HEK293 (cell line): ENCODE results near the gene MFAP5.

Experiments
- CTCF ChIA-PET: fragments of 350-600 bp; formaldehyde crosslinking; extraction: SDS; loops from one replicate; lab custom pipeline; 2021; ENCODE audit warnings: antibody characterized with exemption; lab: Yijun Ruan, JAX
- POLR2A ChIA-PET: fragments of 300-600 bp; formaldehyde crosslinking; extraction: SDS; loops from one replicate; lab custom pipeline; 2020; ENCODE audit warnings: antibody characterized with exemption, inconsistent platforms; lab: Yijun Ruan, JAX
- H3K27ac ChIP-seq: fragments of 200-500 bp; sonication (Bioruptor generic); 2 replicates; pipeline ENCODE4 v1.5.1; 2014; ENCODE audit warnings: low read depth, low read length, control low read depth, inconsistent platforms; ENCODE audit errors: extremely low read depth
- H3K36me3 ChIP-seq, 2 experiments: fragments of 200-500 bp in 1 of 2; sonication (Bioruptor generic) in 1 of 2; 1 replicate in 1 of 2; 2 replicates in 1 of 2; pipeline ENCODE4 v1.5.1; 2014 to 2017; ENCODE audit warnings: inconsistent platforms in 2 of 2, low read length in 2 of 2; ENCODE audit not compliant: control insufficient read depth in 2 of 2, insufficient read depth in 1 of 2
- H3K4me1 ChIP-seq: fragments of 200-500 bp; sonication (Bioruptor generic); 2 replicates; pipeline ENCODE4 v1.5.1; 2014; ENCODE audit warnings: mild to moderate bottlenecking, low read length, inconsistent platforms; ENCODE audit not compliant: control insufficient read depth, insufficient read depth
- H3K4me3 ChIP-seq: 2 replicates; pipeline ENCODE4 v1.5.1; 2011; ENCODE audit warnings: low read depth, mild to moderate bottlenecking, control low read depth, low read length, moderate library complexity
- H3K9me3 ChIP-seq: fragments of 200-500 bp; sonication (Bioruptor generic); 2 replicates; pipeline ENCODE4 v1.5.1; 2014; ENCODE audit warnings: low read depth, low read length, inconsistent platforms; ENCODE audit not compliant: control insufficient read depth, insufficient read depth
- SALL2 ChIP-seq: fragments of 450-650 bp; formaldehyde crosslinking; IDR thresholded peaks from 2 replicates; pipeline ENCODE4 v1.5.0; 2017; ENCODE audit warnings: missing biosample characterization, mild to moderate bottlenecking, missing genetic modification characterization, borderline replicate concordance
- SCRT1 ChIP-seq: fragments of 450-650 bp; formaldehyde crosslinking; IDR thresholded peaks from 2 replicates; pipeline ENCODE4 v1.5.1; 2016; ENCODE audit warnings: missing biosample characterization, missing genetic modification characterization, borderline replicate concordance
- SP2 ChIP-seq: fragments of 450-650 bp; formaldehyde crosslinking; IDR thresholded peaks from 2 replicates; pipeline ENCODE4 v1.5.1; 2016; ENCODE audit warnings: missing biosample characterization, missing genetic modification characterization
- SP7 ChIP-seq: fragments of 450-650 bp; formaldehyde crosslinking; IDR thresholded peaks from 2 replicates; pipeline ENCODE4 v1.5.1; 2016; ENCODE audit warnings: missing biosample characterization, missing genetic modification characterization
- TCF7L2 ChIP-seq: IDR thresholded peaks from 2 replicates; pipeline ENCODE4 v1.6.1; 2011; ENCODE audit warnings: low read depth, mild to moderate bottlenecking, inconsistent platforms, low read length, moderate library complexity, borderline replicate concordance
- YY1 ChIP-seq: fragments of 450-650 bp; formaldehyde crosslinking; IDR thresholded peaks from 2 replicates; pipeline ENCODE4 v1.5.1; 2018; ENCODE audit warnings: missing biosample characterization, missing genetic modification characterization
- ZBTB17 ChIP-seq: fragments of 450-650 bp; formaldehyde crosslinking; IDR thresholded peaks from 2 replicates; pipeline ENCODE4 v1.5.1; 2016; ENCODE audit warnings: missing biosample characterization, missing genetic modification characterization
- ZNF138 ChIP-seq: fragments of 450-650 bp; formaldehyde crosslinking; IDR thresholded peaks from 2 replicates; pipeline ENCODE4 v1.5.1; 2016; ENCODE audit warnings: missing biosample characterization, missing genetic modification characterization, borderline replicate concordance
- ZNF223 ChIP-seq: fragments of 450-650 bp; formaldehyde crosslinking; IDR thresholded peaks from 2 replicates; pipeline ENCODE4 v1.5.1; 2016; ENCODE audit warnings: missing biosample characterization, missing genetic modification characterization
- ZNF248 ChIP-seq: fragments of 450-650 bp; formaldehyde crosslinking; IDR thresholded peaks from 2 replicates; pipeline ENCODE4 v1.5.1; 2017; ENCODE audit warnings: missing biosample characterization, missing genetic modification characterization
- ZNF433 ChIP-seq: fragments of 450-650 bp; formaldehyde crosslinking; IDR thresholded peaks from 2 replicates; pipeline ENCODE4 v1.5.1; 2016; ENCODE audit warnings: missing biosample characterization, missing genetic modification characterization, low read depth
- ZNF48 ChIP-seq: fragments of 450-650 bp; formaldehyde crosslinking; IDR thresholded peaks from 2 replicates; pipeline ENCODE4 v1.5.1; 2016; ENCODE audit warnings: missing biosample characterization, missing genetic modification characterization
- ZNF514 ChIP-seq: fragments of 450-650 bp; formaldehyde crosslinking; IDR thresholded peaks from 2 replicates; pipeline ENCODE4 v1.5.1; 2016; ENCODE audit warnings: missing biosample characterization, missing genetic modification characterization
- ZNF529 ChIP-seq: fragments of 450-650 bp; formaldehyde crosslinking; IDR thresholded peaks from 2 replicates; pipeline ENCODE4 v1.5.1; 2017; ENCODE audit warnings: missing genetic modification characterization, missing biosample characterization; ENCODE audit not compliant: insufficient replicate concordance
- ZNF555 ChIP-seq: fragments of 450-650 bp; formaldehyde crosslinking; conservative IDR thresholded peaks from 2 replicates; pipeline ENCODE4 v1.5.1; 2017; ENCODE audit warnings: missing biosample characterization, mild to moderate bottlenecking, missing genetic modification characterization, inconsistent platforms
- ZNF558 ChIP-seq: fragments of 450-650 bp; formaldehyde crosslinking; IDR thresholded peaks from 2 replicates; pipeline ENCODE4 v1.5.1; 2016; ENCODE audit warnings: missing biosample characterization, missing genetic modification characterization
- ZNF561 ChIP-seq: fragments of 450-650 bp; IDR thresholded peaks from 2 replicates; pipeline ENCODE4 v1.5.1; 2018; ENCODE audit warnings: missing biosample characterization, missing genetic modification characterization, borderline replicate concordance
- ZNF664 ChIP-seq: fragments of 450-650 bp; formaldehyde crosslinking; IDR thresholded peaks from 2 replicates; pipeline ENCODE4 v1.5.1; 2016; ENCODE audit warnings: missing biosample characterization, missing genetic modification characterization
- ZNF677 ChIP-seq: fragments of 450-650 bp; IDR thresholded peaks from 2 replicates; pipeline ENCODE4 v1.5.0; 2018; ENCODE audit warnings: missing biosample characterization, mild to moderate bottlenecking, missing genetic modification characterization, moderate library complexity
- TF ChIP-seq, protein P1 (sequence below): fragments of 450-650 bp; formaldehyde crosslinking; IDR thresholded peaks from 2 replicates; pipeline ENCODE4 v1.5.1; 2016; ENCODE audit warnings: missing biosample characterization, missing genetic modification characterization, borderline replicate concordance
- TF ChIP-seq, protein P2 (sequence below): fragments of 450-650 bp; formaldehyde crosslinking; conservative IDR thresholded peaks from 2 replicates; pipeline ENCODE4 v1.5.1; 2016; ENCODE audit warnings: low read depth, missing biosample characterization, missing genetic modification characterization
- TF ChIP-seq, protein P3 (sequence below): fragments of 450-650 bp; formaldehyde crosslinking; IDR thresholded peaks from 2 replicates; pipeline ENCODE4 v1.5.1; 2016; ENCODE audit warnings: missing biosample characterization, missing genetic modification characterization
- TF ChIP-seq, protein P4 (sequence below): fragments of 450-650 bp; IDR thresholded peaks from 2 replicates; pipeline ENCODE4 v1.5.1; 2018; ENCODE audit warnings: missing biosample characterization, missing genetic modification characterization

MFAP5 gene

DNA sequence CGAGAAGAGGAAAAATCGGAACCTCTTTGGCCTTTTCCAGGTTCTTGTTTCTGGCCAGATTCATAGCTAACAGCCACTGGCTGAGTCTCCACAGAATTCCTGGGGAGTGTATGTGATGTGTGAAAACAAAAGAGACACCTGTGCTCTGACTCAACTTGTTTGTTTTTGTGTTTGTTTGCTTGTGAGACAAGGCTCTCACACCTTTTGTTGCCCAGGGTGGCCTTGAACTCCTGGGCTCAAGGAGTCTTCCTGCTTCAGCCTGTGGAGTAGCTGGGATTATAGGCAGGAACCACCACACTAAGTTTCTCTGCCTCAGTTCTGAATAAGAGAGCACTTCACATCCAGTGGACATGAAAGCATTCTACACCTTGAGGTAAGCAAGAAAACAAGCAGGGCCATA is 22.7 kb downstream of the MFAP5 start (continued):
- no peak for TF ChIP-seq SP2 (tag by site-specific recombination)
- TF ChIP-seq ZNF248 (tag by site-specific recombination), result no peak
- no peak for TF ChIP-seq ZNF558 (tag by site-specific recombination)
- TF ChIP-seq, protein P1, sequence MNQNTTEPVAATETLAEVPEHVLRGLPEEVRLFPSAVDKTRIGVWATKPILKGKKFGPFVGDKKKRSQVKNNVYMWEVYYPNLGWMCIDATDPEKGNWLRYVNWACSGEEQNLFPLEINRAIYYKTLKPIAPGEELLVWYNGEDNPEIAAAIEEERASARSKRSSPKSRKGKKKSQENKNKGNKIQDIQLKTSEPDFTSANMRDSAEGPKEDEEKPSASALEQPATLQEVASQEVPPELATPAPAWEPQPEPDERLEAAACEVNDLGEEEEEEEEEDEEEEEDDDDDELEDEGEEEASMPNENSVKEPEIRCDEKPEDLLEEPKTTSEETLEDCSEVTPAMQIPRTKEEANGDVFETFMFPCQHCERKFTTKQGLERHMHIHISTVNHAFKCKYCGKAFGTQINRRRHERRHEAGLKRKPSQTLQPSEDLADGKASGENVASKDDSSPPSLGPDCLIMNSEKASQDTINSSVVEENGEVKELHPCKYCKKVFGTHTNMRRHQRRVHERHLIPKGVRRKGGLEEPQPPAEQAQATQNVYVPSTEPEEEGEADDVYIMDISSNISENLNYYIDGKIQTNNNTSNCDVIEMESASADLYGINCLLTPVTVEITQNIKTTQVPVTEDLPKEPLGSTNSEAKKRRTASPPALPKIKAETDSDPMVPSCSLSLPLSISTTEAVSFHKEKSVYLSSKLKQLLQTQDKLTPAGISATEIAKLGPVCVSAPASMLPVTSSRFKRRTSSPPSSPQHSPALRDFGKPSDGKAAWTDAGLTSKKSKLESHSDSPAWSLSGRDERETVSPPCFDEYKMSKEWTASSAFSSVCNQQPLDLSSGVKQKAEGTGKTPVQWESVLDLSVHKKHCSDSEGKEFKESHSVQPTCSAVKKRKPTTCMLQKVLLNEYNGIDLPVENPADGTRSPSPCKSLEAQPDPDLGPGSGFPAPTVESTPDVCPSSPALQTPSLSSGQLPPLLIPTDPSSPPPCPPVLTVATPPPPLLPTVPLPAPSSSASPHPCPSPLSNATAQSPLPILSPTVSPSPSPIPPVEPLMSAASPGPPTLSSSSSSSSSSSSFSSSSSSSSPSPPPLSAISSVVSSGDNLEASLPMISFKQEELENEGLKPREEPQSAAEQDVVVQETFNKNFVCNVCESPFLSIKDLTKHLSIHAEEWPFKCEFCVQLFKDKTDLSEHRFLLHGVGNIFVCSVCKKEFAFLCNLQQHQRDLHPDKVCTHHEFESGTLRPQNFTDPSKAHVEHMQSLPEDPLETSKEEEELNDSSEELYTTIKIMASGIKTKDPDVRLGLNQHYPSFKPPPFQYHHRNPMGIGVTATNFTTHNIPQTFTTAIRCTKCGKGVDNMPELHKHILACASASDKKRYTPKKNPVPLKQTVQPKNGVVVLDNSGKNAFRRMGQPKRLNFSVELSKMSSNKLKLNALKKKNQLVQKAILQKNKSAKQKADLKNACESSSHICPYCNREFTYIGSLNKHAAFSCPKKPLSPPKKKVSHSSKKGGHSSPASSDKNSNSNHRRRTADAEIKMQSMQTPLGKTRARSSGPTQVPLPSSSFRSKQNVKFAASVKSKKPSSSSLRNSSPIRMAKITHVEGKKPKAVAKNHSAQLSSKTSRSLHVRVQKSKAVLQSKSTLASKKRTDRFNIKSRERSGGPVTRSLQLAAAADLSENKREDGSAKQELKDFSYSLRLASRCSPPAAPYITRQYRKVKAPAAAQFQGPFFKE (tag by site-specific recombination), result no peak
- no peak for TF ChIP-seq YY1 (tag by site-specific recombination)

DNA sequence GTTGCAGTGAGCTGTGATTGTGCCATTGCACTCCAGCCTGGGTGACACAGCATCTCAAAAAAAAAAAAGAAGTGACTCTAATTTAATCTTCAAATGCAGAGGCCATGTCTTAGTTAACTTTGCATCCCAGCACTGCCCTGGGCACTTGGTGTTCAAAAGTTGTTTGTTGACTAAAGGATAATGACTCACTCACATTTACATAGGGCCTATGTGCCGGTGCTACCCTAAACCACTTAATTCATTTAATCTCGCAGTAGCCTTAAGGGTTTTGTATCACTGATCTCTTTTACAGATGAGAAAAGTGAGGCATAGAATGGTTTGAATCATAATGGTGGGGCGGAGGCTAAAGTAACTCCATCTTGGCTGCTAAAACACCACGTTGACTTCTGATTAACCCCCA is 23.7 kb downstream of the MFAP5 start:
- Histone ChIP-seq H3K36me3 (no peaks in the 10 kb centered on the region), H3K27ac (no peak overlapping the region), H3K9me3 (no peaks in the 10 kb centered on the region), H3K4me3 (no peak overlapping the region), H3K4me1 (no peaks in the 10 kb centered on the region)
- no peak for TF ChIP-seq ZNF529 (tag by site-specific recombination)
- TF ChIP-seq ZNF138 (tag by site-specific recombination), result no peak
- no peak for TF ChIP-seq SP7
- no peak for TF ChIP-seq ZNF514 (tag by site-specific recombination)
- TF ChIP-seq, protein P2, sequence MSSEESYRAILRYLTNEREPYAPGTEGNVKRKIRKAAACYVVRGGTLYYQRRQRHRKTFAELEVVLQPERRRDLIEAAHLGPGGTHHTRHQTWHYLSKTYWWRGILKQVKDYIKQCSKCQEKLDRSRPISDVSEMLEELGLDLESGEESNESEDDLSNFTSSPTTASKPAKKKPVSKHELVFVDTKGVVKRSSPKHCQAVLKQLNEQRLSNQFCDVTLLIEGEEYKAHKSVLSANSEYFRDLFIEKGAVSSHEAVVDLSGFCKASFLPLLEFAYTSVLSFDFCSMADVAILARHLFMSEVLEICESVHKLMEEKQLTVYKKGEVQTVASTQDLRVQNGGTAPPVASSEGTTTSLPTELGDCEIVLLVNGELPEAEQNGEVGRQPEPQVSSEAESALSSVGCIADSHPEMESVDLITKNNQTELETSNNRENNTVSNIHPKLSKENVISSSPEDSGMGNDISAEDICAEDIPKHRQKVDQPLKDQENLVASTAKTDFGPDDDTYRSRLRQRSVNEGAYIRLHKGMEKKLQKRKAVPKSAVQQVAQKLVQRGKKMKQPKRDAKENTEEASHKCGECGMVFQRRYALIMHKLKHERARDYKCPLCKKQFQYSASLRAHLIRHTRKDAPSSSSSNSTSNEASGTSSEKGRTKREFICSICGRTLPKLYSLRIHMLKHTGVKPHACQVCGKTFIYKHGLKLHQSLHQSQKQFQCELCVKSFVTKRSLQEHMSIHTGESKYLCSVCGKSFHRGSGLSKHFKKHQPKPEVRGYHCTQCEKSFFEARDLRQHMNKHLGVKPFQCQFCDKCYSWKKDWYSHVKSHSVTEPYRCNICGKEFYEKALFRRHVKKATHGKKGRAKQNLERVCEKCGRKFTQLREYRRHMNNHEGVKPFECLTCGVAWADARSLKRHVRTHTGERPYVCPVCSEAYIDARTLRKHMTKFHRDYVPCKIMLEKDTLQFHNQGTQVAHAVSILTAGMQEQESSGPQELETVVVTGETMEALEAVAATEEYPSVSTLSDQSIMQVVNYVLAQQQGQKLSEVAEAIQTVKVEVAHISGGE, result no peak
- TF ChIP-seq SCRT1 (tag by site-specific recombination), result no peak
- TF ChIP-seq ZBTB17, result no peak
- no peak for TF ChIP-seq SALL2 (tag by site-specific recombination)
- no peak for TF ChIP-seq ZNF223 (tag by site-specific recombination)
- TF ChIP-seq ZNF561 (tag by site-specific recombination), result no peak
- TF ChIP-seq ZNF555, result no peak
- TF ChIP-seq ZNF664 (tag by site-specific recombination), result no peak
- no peak for TF ChIP-seq ZNF48 (tag by site-specific recombination)
- TF ChIP-seq, protein P3, sequence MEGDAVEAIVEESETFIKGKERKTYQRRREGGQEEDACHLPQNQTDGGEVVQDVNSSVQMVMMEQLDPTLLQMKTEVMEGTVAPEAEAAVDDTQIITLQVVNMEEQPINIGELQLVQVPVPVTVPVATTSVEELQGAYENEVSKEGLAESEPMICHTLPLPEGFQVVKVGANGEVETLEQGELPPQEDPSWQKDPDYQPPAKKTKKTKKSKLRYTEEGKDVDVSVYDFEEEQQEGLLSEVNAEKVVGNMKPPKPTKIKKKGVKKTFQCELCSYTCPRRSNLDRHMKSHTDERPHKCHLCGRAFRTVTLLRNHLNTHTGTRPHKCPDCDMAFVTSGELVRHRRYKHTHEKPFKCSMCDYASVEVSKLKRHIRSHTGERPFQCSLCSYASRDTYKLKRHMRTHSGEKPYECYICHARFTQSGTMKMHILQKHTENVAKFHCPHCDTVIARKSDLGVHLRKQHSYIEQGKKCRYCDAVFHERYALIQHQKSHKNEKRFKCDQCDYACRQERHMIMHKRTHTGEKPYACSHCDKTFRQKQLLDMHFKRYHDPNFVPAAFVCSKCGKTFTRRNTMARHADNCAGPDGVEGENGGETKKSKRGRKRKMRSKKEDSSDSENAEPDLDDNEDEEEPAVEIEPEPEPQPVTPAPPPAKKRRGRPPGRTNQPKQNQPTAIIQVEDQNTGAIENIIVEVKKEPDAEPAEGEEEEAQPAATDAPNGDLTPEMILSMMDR (tag by site-specific recombination), result no peak
- TF ChIP-seq, protein P4, sequence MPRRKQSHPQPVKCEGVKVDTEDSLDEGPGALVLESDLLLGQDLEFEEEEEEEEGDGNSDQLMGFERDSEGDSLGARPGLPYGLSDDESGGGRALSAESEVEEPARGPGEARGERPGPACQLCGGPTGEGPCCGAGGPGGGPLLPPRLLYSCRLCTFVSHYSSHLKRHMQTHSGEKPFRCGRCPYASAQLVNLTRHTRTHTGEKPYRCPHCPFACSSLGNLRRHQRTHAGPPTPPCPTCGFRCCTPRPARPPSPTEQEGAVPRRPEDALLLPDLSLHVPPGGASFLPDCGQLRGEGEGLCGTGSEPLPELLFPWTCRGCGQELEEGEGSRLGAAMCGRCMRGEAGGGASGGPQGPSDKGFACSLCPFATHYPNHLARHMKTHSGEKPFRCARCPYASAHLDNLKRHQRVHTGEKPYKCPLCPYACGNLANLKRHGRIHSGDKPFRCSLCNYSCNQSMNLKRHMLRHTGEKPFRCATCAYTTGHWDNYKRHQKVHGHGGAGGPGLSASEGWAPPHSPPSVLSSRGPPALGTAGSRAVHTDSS (tag by site-specific recombination), result no peak
- TF ChIP-seq ZNF433 (tag by site-specific recombination), result no peak
- TF ChIP-seq TCF7L2, result no peak
- no peak for TF ChIP-seq ZNF677
- ChIA-PET POLR2A (no interaction called here), CTCF (no interaction called here)
